IPS-18c (cell line): ENCODE measurements around the gene ZFAND2A.
A peak's percentile ranks its signal among the peaks of the same experiment; 100 is the strongest.

ENCODE experiments used
- H3K4me3 ChIP-seq: 2 replicates; pipeline ENCODE4 v1.7.0; 2013; ENCODE audit warnings: low read depth, mild to moderate bottlenecking, low read length, moderate library complexity; ENCODE audit not compliant: insufficient read depth
- H3K9me3 ChIP-seq: one replicate; pipeline ENCODE4 v1.6.1; 2013; ENCODE audit warnings: mild to moderate bottlenecking, low read length, moderate library complexity; ENCODE audit not compliant: control insufficient read depth, insufficient read depth

The ZFAND2A gene

GRCh38 chr7:1137517-1138167 is 22.4 kb downstream of the ZFAND2A start:
- peaks cover 4% of the 10 kb centered on the region for H3K9me3 ChIP-seq

GRCh38 chr7:1136841-1137516 is 23.0 kb downstream of the ZFAND2A start:
- Histone ChIP-seq H3K4me3 (peak overlapping the region; percentile 67), H3K9me3 (peaks cover 4% of the 10 kb centered on the region)

More at GRCh38 chr7:1137517-1138167, 22.4 kb downstream of the ZFAND2A start:
- peak overlapping the region; percentile 67 for H3K4me3 ChIP-seq

GRCh38 chr7:1134951-1135350 is 25.0 kb downstream of the ZFAND2A start:
- Histone ChIP-seq H3K4me3 (no peak overlapping the region), H3K9me3 (peaks cover 4% of the 10 kb centered on the region)

- H3K9me3 ChIP-seq = peaks cover 4% of the 10 kb centered on the region
- H3K4me3 ChIP-seq = no peak overlapping the region
Measured at GRCh38 chr7:1131471-1132265, 28.3 kb downstream of the ZFAND2A start.

GRCh38 chr7:1130021-1130990 is 29.7 kb downstream of the ZFAND2A start:
- Histone ChIP-seq H3K9me3 (peaks cover 4% of the 10 kb centered on the region), H3K4me3 (no peak overlapping the region)

GRCh38 chr7:1129431-1129830 is 30.6 kb downstream of the ZFAND2A start:
- Histone ChIP-seq H3K9me3 (peaks cover 4% of the 10 kb centered on the region), H3K4me3 (no peak overlapping the region)

- H3K9me3 ChIP-seq = peaks cover 2% of the 10 kb centered on the region
- no peak overlapping the region for H3K4me3 ChIP-seq
Measured at GRCh38 chr7:1127001-1127400, 33.0 kb downstream of the ZFAND2A start.

GRCh38 chr7:1125603-1125969 is 34.4 kb downstream of the ZFAND2A start:
- H3K4me3 ChIP-seq = no peak overlapping the region
- H3K9me3 ChIP-seq = peaks cover 2% of the 10 kb centered on the region

- peaks cover 2% of the 10 kb centered on the region for H3K9me3 ChIP-seq
- H3K4me3 ChIP-seq = no peak overlapping the region
Measured at GRCh38 chr7:1124816-1125602, 35.0 kb downstream of the ZFAND2A start.

GRCh38 chr7:1124164-1124563 is 35.8 kb downstream of the ZFAND2A start:
- Histone ChIP-seq H3K4me3 (no peak overlapping the region), H3K9me3 (peaks cover 2% of the 10 kb centered on the region)

GRCh38 chr7:1123715-1124114 is 36.3 kb downstream of the ZFAND2A start:
- H3K4me3 ChIP-seq = no peak overlapping the region
- H3K9me3 ChIP-seq = peaks cover 2% of the 10 kb centered on the region

GRCh38 chr7:1122832-1123501 is 37.0 kb downstream of the ZFAND2A start:
- no peak overlapping the region for H3K4me3 ChIP-seq
- H3K9me3 ChIP-seq = peaks cover 2% of the 10 kb centered on the region

- Histone ChIP-seq H3K4me3 (no peak overlapping the region), H3K9me3 (peaks cover 2% of the 10 kb centered on the region)
Measured at GRCh38 chr7:1121886-1122831, 37.8 kb downstream of the ZFAND2A start.

GRCh38 chr7:1121476-1121875 is 38.5 kb downstream of the ZFAND2A start:
- Histone ChIP-seq H3K9me3 (peaks cover 2% of the 10 kb centered on the region), H3K4me3 (no peak overlapping the region)

GRCh38 chr7:1120791-1121190 is 39.2 kb downstream of the ZFAND2A start:
- peaks cover 2% of the 10 kb centered on the region for H3K9me3 ChIP-seq
- H3K4me3 ChIP-seq = no peak overlapping the region
